ENCODE results near the gene MACROD2.

The MACROD2 gene

DNA sequence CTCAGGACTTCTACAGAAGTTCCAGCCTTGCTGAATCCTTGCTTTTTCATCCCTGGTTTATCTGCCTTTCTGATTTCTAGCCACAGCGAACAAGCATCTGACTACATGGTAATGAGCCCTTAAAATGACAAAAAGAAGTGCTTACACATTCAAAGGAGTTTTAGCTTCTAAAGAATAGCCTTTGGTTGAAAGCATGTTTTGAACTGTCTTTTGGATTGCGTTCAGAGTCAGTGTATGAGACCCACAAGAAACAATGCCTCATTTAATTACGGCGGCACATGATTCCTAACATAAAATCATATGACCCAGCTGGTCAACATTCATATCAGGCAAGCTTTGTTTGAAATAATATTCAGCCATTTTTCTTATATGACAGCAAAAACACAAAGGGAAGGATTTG is 1793.8 kb downstream of the MACROD2 start:
- TF ChIP-seq, protein P1, sequence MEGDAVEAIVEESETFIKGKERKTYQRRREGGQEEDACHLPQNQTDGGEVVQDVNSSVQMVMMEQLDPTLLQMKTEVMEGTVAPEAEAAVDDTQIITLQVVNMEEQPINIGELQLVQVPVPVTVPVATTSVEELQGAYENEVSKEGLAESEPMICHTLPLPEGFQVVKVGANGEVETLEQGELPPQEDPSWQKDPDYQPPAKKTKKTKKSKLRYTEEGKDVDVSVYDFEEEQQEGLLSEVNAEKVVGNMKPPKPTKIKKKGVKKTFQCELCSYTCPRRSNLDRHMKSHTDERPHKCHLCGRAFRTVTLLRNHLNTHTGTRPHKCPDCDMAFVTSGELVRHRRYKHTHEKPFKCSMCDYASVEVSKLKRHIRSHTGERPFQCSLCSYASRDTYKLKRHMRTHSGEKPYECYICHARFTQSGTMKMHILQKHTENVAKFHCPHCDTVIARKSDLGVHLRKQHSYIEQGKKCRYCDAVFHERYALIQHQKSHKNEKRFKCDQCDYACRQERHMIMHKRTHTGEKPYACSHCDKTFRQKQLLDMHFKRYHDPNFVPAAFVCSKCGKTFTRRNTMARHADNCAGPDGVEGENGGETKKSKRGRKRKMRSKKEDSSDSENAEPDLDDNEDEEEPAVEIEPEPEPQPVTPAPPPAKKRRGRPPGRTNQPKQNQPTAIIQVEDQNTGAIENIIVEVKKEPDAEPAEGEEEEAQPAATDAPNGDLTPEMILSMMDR (IDR thresholded peaks at IDR 0.05; ENCODE audit: control insufficient read depth, insufficient read depth, low read depth, low read length, missing control alignments): no peak
- H3K4me3 ChIP-seq (ENCODE audit: control insufficient read depth, low read depth, low read length): no peak overlapping the region
- no peak for DNase-seq (ENCODE audit: low read depth)

DNA sequence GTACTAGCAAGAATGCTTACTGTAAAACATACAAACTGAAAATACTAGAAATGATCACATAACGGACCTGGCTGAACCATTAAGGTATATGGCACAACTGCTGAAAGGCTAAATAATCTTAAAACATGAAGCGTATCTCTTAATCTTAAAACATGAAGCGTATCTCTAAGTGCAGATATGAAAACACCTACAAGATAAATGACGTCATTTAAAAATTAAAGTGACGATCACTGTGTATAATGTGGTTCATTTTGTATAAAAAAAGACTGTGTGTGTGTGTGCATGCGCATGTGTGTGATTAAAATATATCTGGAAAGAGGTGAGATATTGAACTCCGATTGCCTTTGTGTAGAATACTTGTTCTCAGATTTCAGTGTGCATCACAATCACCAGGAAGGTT is 1797.5 kb downstream of the MACROD2 start:
- TF ChIP-seq, protein P1 (IDR thresholded peaks at IDR 0.05; ENCODE audit: control insufficient read depth, insufficient read depth, low read depth, low read length, missing control alignments): no peak
- no peak overlapping the region for H3K4me3 ChIP-seq (ENCODE audit: control insufficient read depth, low read depth, low read length)
- no peak for DNase-seq (ENCODE audit: low read depth)

DNA sequence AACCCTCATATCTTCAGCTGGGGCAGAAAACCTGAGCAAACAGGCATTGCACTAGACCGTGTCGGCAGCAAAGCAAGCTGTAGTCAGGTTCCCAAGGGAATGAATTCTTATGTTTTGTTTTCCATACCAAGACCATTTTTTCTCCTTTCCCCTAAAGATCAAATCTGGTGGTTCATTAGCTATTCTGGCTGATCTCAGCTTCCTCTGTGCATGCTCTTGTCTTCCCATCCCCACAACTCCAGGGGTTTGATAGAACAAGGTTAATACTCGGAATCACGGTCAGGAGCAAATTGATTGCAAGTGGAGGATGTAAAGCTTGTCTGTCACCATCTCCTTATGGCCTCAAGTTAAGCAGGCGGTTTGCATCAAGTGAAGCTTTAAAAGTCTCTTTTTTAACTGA is 1799.1 kb downstream of the MACROD2 start:
- TF ChIP-seq, protein P1 (IDR thresholded peaks at IDR 0.05; ENCODE audit: control insufficient read depth, insufficient read depth, low read depth, low read length, missing control alignments): no peak
- DNase-seq (ENCODE audit: low read depth): no peak
- H3K4me3 ChIP-seq (ENCODE audit: control insufficient read depth, low read depth, low read length): no peak overlapping the region

DNA sequence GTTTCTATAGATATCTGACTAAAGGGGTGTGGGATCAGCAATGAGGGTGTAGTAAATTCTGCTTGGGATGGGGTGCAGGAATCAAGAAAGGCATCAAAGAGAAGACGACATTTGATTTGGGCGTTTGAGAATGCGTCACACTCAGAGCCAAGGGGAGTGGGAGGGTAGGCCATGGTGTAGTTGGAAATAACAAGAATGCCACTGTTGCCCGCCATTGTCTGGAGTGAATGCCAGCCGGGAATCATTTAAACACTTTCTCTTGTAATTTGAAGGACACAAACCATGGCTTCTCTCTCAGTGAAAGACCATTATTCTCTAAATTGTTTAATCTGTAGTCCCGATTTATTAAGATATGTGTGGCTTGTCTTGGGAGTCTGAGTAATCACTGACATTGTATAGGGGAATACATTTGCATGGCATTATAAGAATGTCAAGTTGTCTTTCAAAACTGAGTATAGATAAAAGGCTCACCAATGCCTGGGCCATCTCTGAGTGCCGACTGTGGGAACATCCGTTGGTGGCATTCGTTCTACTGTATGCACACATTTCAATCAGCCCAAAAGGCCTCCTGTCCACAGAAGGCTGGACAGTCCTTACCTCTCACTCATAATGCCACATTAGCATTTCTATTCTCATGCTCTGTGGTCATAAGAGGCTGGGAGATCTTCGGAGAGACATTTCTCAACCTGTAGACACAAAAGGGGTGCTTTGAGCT is 1800.1 kb downstream of the MACROD2 start:
- no peak for DNase-seq (ENCODE audit: low read depth)
- no peak overlapping the region for H3K4me3 ChIP-seq (ENCODE audit: control insufficient read depth, low read depth, low read length)
- TF ChIP-seq, protein P1 (IDR thresholded peaks at IDR 0.05; ENCODE audit: control insufficient read depth, insufficient read depth, low read depth, low read length, missing control alignments): no peak

DNA sequence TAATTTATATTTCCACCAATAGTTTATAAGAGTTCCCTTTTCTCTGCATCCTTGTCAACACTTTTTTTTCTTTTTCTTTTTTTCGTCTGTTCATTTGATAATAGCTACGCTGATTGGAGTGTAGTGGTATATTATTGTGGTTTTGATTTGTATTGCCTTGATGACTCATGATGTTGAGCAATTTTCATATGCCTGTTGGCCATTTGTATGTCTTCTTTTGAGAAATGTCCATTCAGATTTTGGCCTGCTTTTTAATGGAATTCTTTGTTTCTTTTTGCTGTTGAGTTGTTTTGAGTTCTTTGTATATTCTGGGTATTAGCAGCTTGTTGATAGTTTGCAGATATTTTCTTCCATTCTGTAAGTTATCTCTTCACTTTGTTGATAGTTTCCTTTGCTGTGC is 1804.6 kb downstream of the MACROD2 start:
- no peak overlapping the region for H3K4me3 ChIP-seq (ENCODE audit: control insufficient read depth, low read depth, low read length)
- TF ChIP-seq, protein P1 (IDR thresholded peaks at IDR 0.05; ENCODE audit: control insufficient read depth, insufficient read depth, low read depth, low read length, missing control alignments): no peak
- DNase-seq (ENCODE audit: low read depth): no peak

DNA sequence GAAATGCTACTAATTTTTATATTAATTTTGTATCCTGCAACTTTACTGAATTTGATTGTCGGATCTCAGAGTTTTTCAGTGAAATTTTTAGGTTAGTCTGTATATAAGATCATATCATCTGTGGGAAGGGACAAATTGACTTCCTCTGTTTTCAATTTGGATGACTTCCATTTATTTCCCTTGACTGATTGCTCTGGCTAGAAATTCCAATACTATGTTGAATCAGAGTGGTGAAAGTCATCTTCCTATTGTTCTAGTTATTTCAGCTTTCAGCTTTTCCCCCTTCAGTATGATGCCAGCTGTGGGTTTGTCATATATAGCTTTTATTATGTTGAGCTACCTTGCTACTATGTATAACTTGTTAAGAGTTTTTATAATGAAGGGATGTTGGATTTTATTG is 1806.7 kb downstream of the MACROD2 start:
- TF ChIP-seq, protein P1 (IDR thresholded peaks at IDR 0.05; ENCODE audit: control insufficient read depth, insufficient read depth, low read depth, low read length, missing control alignments): no peak
- no peak for DNase-seq (ENCODE audit: low read depth)
- no peak overlapping the region for H3K4me3 ChIP-seq (ENCODE audit: control insufficient read depth, low read depth, low read length)
